Measurements from ENCODE around the gene TMEM132E. TPM values are rescaled to one million over a fixed set of nuclear protein-coding genes. Genes with fewer than 3 reads are reported as not detected.

TMEM132E gene
- total and polyA plus RNA-seq, 10 of the 15 experiments (the other 5 are each of a cell fraction or from before 2014, with no cell fraction given), result not detected

- Histone ChIP-seq H3K4me1 (ENCODE audit: control insufficient read depth, insufficient read depth, low read length) (no peaks in the 10 kb centered on the region), H3K9me3 (replicated peaks; ENCODE audit: control insufficient read depth, insufficient read depth, low read length) (no peaks in the 10 kb centered on the region), H3K27me3 (replicated peaks in 1 of 2; ENCODE audit: control insufficient read depth in 2 of 2, insufficient read depth in 2 of 2, low read length in 1 of 2) (peaks cover 0 to 5% of the 10 kb centered on the region in 2 experiments; a peak in 1 of 4 replicates), H3K4me2 (ENCODE audit: control insufficient read depth, insufficient read depth) (no peak overlapping the region), H3K79me2 (ENCODE audit: control insufficient read depth, insufficient read depth, low read length) (no peaks in the 10 kb centered on the region), H3K36me3 (ENCODE audit: control insufficient read depth in 2 of 2, insufficient read depth in 2 of 2, low read length in 1 of 2) (no peaks in the 10 kb centered on the region), H4K20me1 (ENCODE audit: control insufficient read depth, insufficient read depth) (no peaks in the 10 kb centered on the region), H3K4me3 (no peak overlapping the region), H2AFZ (ENCODE audit: control insufficient read depth, low read depth, low read length) (no peak overlapping the region), H3K27ac (ENCODE audit: control insufficient read depth, insufficient read depth) (no peak overlapping the region), H3K9ac (ENCODE audit: control insufficient read depth, insufficient read depth, low read length) (no peak overlapping the region)
- ChIA-PET SMC1A (ENCODE audit: uncharacterized antibody, unreplicated experiment) (no interaction called here), CTCF (no interaction called here), POLR2A (no interaction called here), RAD21 (ENCODE audit: unreplicated experiment) (no interaction called here)
- no peak for TF ChIP-seq MYB (IDR thresholded peaks at IDR 0.05; ENCODE audit: borderline replicate concordance, low read depth, low read length)
- no peak for TF ChIP-seq ATF3 (IDR thresholded peaks at IDR 0.05; ENCODE audit: borderline replicate concordance, extremely low read depth, low read depth, low read length)
- TF ChIP-seq ZBTB40 (IDR thresholded peaks at IDR 0.05; ENCODE audit: borderline replicate concordance), result no peak
- no peak for TF ChIP-seq NFIC (IDR thresholded peaks at IDR 0.05; ENCODE audit: low read depth, low read length)
- TF ChIP-seq IRF5 (IDR thresholded peaks at IDR 0.05; ENCODE audit: borderline replicate concordance), result no peak
- TF ChIP-seq CEBPZ (IDR thresholded peaks at IDR 0.05; ENCODE audit: low read depth, low read length), result no peak
- TF ChIP-seq EP300 (IDR thresholded peaks at IDR 0.05; ENCODE audit: borderline replicate concordance in 1 of 2, control insufficient read depth in 1 of 2, low read depth in 2 of 2, low read length in 2 of 2), result no peak
- intact Hi-C loops (cut with micrococcal nuclease; ENCODE audit: unreplicated experiment), result no loop called here
- 0% methylated on average over 2 of the region's 2 CpGs for WGBS (ENCODE audit: insufficient coverage, insufficient replicate concordance, low lambda C conversion rate, missing lambda C conversion rate)
- in situ Hi-C loops (cut with MboI), result no loop called here
- ATAC-seq, result no peak
- no peak for FAIRE-seq
- no TSS peak for BruUV-seq (replicated peaks)
- no peak for DNase-seq (ENCODE audit: low read depth, low spot score)
Observed at GRCh38 chr17:34569591-34569990, 9.8 kb upstream of the TMEM132E start.

All from GM12878 (cell line).